ENCODE results near the gene FSTL5. TPM values are rescaled to one million over a fixed set of nuclear protein-coding genes. Genes with fewer than 3 reads are reported as not detected.

The FSTL5 gene
- total RNA-seq, 1 experiment from 2014 or later, result not detected

- DNase-seq, result no peak
- peaks cover 3% of the 10 kb centered on the region in 2 experiments; a peak in 3 of 5 replicates for H3K9me3 Mint-ChIP-seq
- Histone ChIP-seq H2BK15ac (ENCODE audit: low read depth, low read length) (no peak overlapping the region), H3K9ac (ENCODE audit: extremely low read depth, insufficient read length, low read length) (no peak overlapping the region), H3K4me2 (ENCODE audit: insufficient read depth, insufficient read length, low read length) (no peak overlapping the region), H3K4ac (ENCODE audit: low read depth, low read length) (no peak overlapping the region), H3K56ac (ENCODE audit: insufficient read length, low read depth, low read length) (no peak overlapping the region), H3K79me1 (ENCODE audit: insufficient read depth, low read depth, low read length, poor library complexity, severe bottlenecking) (no peaks in the 10 kb centered on the region), H3K18ac (ENCODE audit: insufficient read length, low read depth, low read length) (no peak overlapping the region), H4K20me1 (ENCODE audit: control insufficient read depth, insufficient read depth, insufficient read length) (no peaks in the 10 kb centered on the region), H3K4me1 (ENCODE audit: insufficient read depth, low read length) (no peaks in the 10 kb centered on the region), H3K9me3 (ENCODE audit: control insufficient read depth, low read depth, low read length) (no peaks in the 10 kb centered on the region), H3K27me3 (ENCODE audit: insufficient read depth, low read length) (no peaks in the 10 kb centered on the region), H3K27ac (ENCODE audit: insufficient read length, low read depth, low read length) (no peak overlapping the region), H3K14ac (ENCODE audit: insufficient read depth, low read length) (no peak overlapping the region), H3K23me2 (ENCODE audit: insufficient read length, low read depth, low read length, poor library complexity, severe bottlenecking) (no peaks in the 10 kb centered on the region), H3K79me2 (ENCODE audit: insufficient read depth, low read length) (no peaks in the 10 kb centered on the region), H2BK12ac (ENCODE audit: insufficient read length, low read depth, low read length) (no peak overlapping the region), H3T11ph (ENCODE audit: low read length) (no peak overlapping the region), H4K91ac (ENCODE audit: insufficient read length, low read depth, low read length) (no peak overlapping the region), H4K5ac (ENCODE audit: insufficient read length, low read depth, low read length) (no peak overlapping the region), H2AK5ac (ENCODE audit: insufficient read length, low read length) (no peak overlapping the region), H2BK20ac (ENCODE audit: low read depth, low read length, poor library complexity, severe bottlenecking) (no peak overlapping the region), H4K8ac (replicated peaks; ENCODE audit: insufficient read length, low read depth, low read length) (no peak overlapping the region), H2AFZ (ENCODE audit: low read length) (no peak overlapping the region), H3K23ac (ENCODE audit: insufficient read length, low read depth, low read length) (no peak overlapping the region), H2BK120ac (ENCODE audit: low read depth, low read length, poor library complexity, severe bottlenecking) (no peak overlapping the region), H2BK5ac (ENCODE audit: insufficient read length, low read length) (no peak overlapping the region)
- no peak for TF ChIP-seq CTCF (conservative IDR thresholded peaks at IDR 0.05)
- H3K36me3 Mint-ChIP-seq (ENCODE audit: insufficient read depth in 1 of 3, low read depth in 3 of 3), result peaks cover 2 to 4% (median 2%) of the 10 kb centered on the region in 3 experiments; a peak in 3 of 7 replicates
- WGBS (ENCODE audit: extremely low coverage, insufficient read length, low lambda C conversion rate), result no CpG with 5 or more reads among the region's 3 CpGs
- H3K4me1 Mint-ChIP-seq, result peaks cover 18 to 21% of the 10 kb centered on the region in 2 experiments
- no peaks in the 10 kb centered on the region for H3K27me3 Mint-ChIP-seq (ENCODE audit: low read depth)
- peak overlapping the region in 2 of 3 experiments; percentile 2 to 23; a peak in 2 of 7 replicates for H3K27ac Mint-ChIP-seq
- H3K4me3 Mint-ChIP-seq, result no peak overlapping the region
Measured at GRCh38 chr4:161522031-161522430, 641.8 kb downstream of the FSTL5 start.

Measured in H9 (cell line).